Measurements from ENCODE around the gene MVK.

MVK gene

GRCh38 chr12:109557805-109558204 lies 15.8 kb upstream of the MVK start:
- no peak for DNase-seq (ENCODE audit: low read depth)
- TF ChIP-seq CTCF (IDR thresholded peaks at IDR 0.05; ENCODE audit: insufficient read depth, low read depth, low read length, missing control alignments) = no peak
- H3K4me3 ChIP-seq (ENCODE audit: low read depth, low read length) = no peak overlapping the region

- no peak overlapping the region for H3K4me3 ChIP-seq (ENCODE audit: low read depth, low read length)
- TF ChIP-seq CTCF (IDR thresholded peaks at IDR 0.05; ENCODE audit: insufficient read depth, low read depth, low read length, missing control alignments) = no peak
- DNase-seq (ENCODE audit: low read depth) = no peak
These were observed 15.0 kb upstream of the MVK start for GRCh38 chr12:109558374-109559199.

- no peak for TF ChIP-seq CTCF (IDR thresholded peaks at IDR 0.05; ENCODE audit: insufficient read depth, low read depth, low read length, missing control alignments)
These were observed 14.4 kb upstream of the MVK start for GRCh38 chr12:109559200-109559505.

GRCh38 chr12:109559601-109560000 lies 14.0 kb upstream of the MVK start:
- no peak for DNase-seq (ENCODE audit: low read depth)
- H3K4me3 ChIP-seq (ENCODE audit: low read depth, low read length) = no peak overlapping the region

More at GRCh38 chr12:109559200-109559505, 14.4 kb upstream of the MVK start:
- DNase-seq (ENCODE audit: low read depth) = no peak
- no peak overlapping the region for H3K4me3 ChIP-seq (ENCODE audit: low read depth, low read length)

GRCh38 chr12:109560867-109561710 lies 12.5 kb upstream of the MVK start:
- no peak overlapping the region for H3K4me3 ChIP-seq (ENCODE audit: low read depth, low read length)
- TF ChIP-seq CTCF (IDR thresholded peaks at IDR 0.05; ENCODE audit: insufficient read depth, low read depth, low read length, missing control alignments) = no peak
- DNase-seq (ENCODE audit: low read depth) = no peak

More at GRCh38 chr12:109559601-109560000, 14.0 kb upstream of the MVK start:
- TF ChIP-seq CTCF (IDR thresholded peaks at IDR 0.05; ENCODE audit: insufficient read depth, low read depth, low read length, missing control alignments) = no peak

- H3K4me3 ChIP-seq (ENCODE audit: low read depth, low read length) = no peak overlapping the region
- no peak for TF ChIP-seq CTCF (IDR thresholded peaks at IDR 0.05; ENCODE audit: insufficient read depth, low read depth, low read length, missing control alignments)
These were observed 11.9 kb upstream of the MVK start for GRCh38 chr12:109561711-109562030.

More at GRCh38 chr12:109561711-109562030, 11.9 kb upstream of the MVK start:
- DNase-seq (ENCODE audit: low read depth) = no peak

Data from GM12865 (cell line).